HepG2 (cell line): ENCODE results near the gene WDR82. TPM values are rescaled to one million over a fixed set of nuclear protein-coding genes. Genes with fewer than 3 reads are reported as not detected.

ENCODE experiments used
- ARID2 ChIP-seq: sonication (generic); formaldehyde crosslinking; IDR thresholded peaks from 2 replicates; pipeline ENCODE4 v1.8.1; 2022; ENCODE audit warnings: mild to moderate bottlenecking, missing genetic modification reagents, borderline replicate concordance
- CHD2 ChIP-seq: IDR thresholded peaks from 2 replicates; pipeline ENCODE4 v1.6.1; 2011; ENCODE audit warnings: low read depth, low read length, improper control_type of control experiment
- HDAC2 ChIP-seq: sonication (generic); formaldehyde crosslinking; IDR thresholded peaks from 2 replicates; pipeline ENCODE4 v1.4.0; 2020; ENCODE audit warnings: missing genetic modification reagents
- JUND ChIP-seq: sonication (generic); formaldehyde crosslinking; IDR thresholded peaks from 2 replicates; pipeline ENCODE4 v1.8.0; 2022; ENCODE audit warnings: mild to moderate bottlenecking, missing genetic modification reagents
- KMT2A ChIP-seq: sonication (generic); formaldehyde crosslinking; IDR thresholded peaks from 2 replicates; pipeline ENCODE4 v1.4.0; 2020; ENCODE audit warnings: missing genetic modification reagents
- MEIS1 ChIP-seq: sonication (generic); formaldehyde crosslinking; IDR thresholded peaks from 2 replicates; pipeline ENCODE4 v1.9.0; 2021; ENCODE audit warnings: mild to moderate bottlenecking, missing genetic modification reagents, moderate library complexity, borderline replicate concordance
- NCOR1 ChIP-seq: fragments of 200-600 bp; sonication (generic); IDR thresholded peaks from 2 replicates; pipeline ENCODE4 v1.7.0; 2017; ENCODE audit warnings: antibody characterized with exemption, low read length, borderline replicate concordance
- PHF8 ChIP-seq: sonication (generic); formaldehyde crosslinking; IDR thresholded peaks from 2 replicates; pipeline ENCODE4 v1.5.0; 2020; ENCODE audit warnings: missing genetic modification reagents
- POLR2A ChIP-seq, 2 experiments: IDR thresholded peaks; 2 replicates each; pipeline ENCODE4 v1.6.1; 2011; ENCODE audit warnings: low read depth in 2 of 2, low read length in 2 of 2, mild to moderate bottlenecking in 1 of 2, moderate library complexity in 1 of 2; ENCODE audit not compliant: insufficient read depth in 1 of 2
- REXO4 ChIP-seq: sonication (generic); formaldehyde crosslinking; IDR thresholded peaks from 2 replicates; pipeline ENCODE4 v1.8.0; 2022; ENCODE audit warnings: missing genetic modification reagents, mild to moderate bottlenecking, borderline replicate concordance
- ZFP1 ChIP-seq: IDR thresholded peaks from 2 replicates; pipeline ENCODE4 v1.6.1; 2016
- ZFP82 ChIP-seq: sonication (generic); formaldehyde crosslinking; IDR thresholded peaks from 2 replicates; pipeline ENCODE4 v1.5.1; 2020; ENCODE audit warnings: mild to moderate bottlenecking, missing genetic modification reagents, borderline replicate concordance
- ZNF761 ChIP-seq: sonication (generic); formaldehyde crosslinking; conservative IDR thresholded peaks from 2 replicates; pipeline ENCODE4 v1.4.0; 2020; ENCODE audit warnings: mild to moderate bottlenecking, missing genetic modification reagents
- ZNF776 ChIP-seq: sonication (generic); formaldehyde crosslinking; IDR thresholded peaks from 2 replicates; pipeline ENCODE4 v1.4.0; 2020; ENCODE audit warnings: mild to moderate bottlenecking, missing genetic modification reagents
- polyA plus RNA-seq, 8 experiments: library from polyadenylated mRNA; depleted of rRNA in 3 of 8; stranded (reverse) in 7 of 8; unstranded in 1 of 8; fragments of >200 nt; fragmentation: Illumina TruSeq in 4 of 8; extraction: Trizol in 4 of 8; gene quantifications; 2 replicates each; pipeline versions ENCODE4 v1.2.1 to v1.2.3, GENCODE V29; 2011 to 2016; ENCODE audit warnings: low read depth in 4 of 8, missing spikeins in 1 of 8, mixed read lengths in 1 of 8; ENCODE audit not compliant: insufficient read depth in 1 of 8
- total RNA-seq, 5 experiments: library from RNA; depleted of rRNA; stranded (reverse); fragments of >200 nt; fragmentation: Illumina TruSeq; extraction: Trizol; gene quantifications; 2 replicates each; pipeline ENCODE4 v1.2.3, GENCODE V29; 2016; ENCODE audit warnings: low read depth in 1 of 5
- TF ChIP-seq, protein P1 (sequence below): sonication (generic); formaldehyde crosslinking; IDR thresholded peaks from 2 replicates; pipeline ENCODE4 v1.9.0; 2021; ENCODE audit warnings: missing genetic modification reagents, borderline replicate concordance
- TF ChIP-seq, protein P2 (sequence below): sonication (generic); formaldehyde crosslinking; IDR thresholded peaks from 2 replicates; pipeline ENCODE4 v1.4.0; 2020; ENCODE audit warnings: missing genetic modification reagents
- TF ChIP-seq, protein P3 (sequence below): sonication (generic); formaldehyde crosslinking; IDR thresholded peaks from 2 replicates; pipeline ENCODE4 v1.9.0; 2022; ENCODE audit warnings: missing genetic modification reagents, mild to moderate bottlenecking, borderline replicate concordance
- TF ChIP-seq, protein P4 (sequence below): sonication (generic); formaldehyde crosslinking; IDR thresholded peaks from 2 replicates; pipeline ENCODE4 v1.5.0; 2020; ENCODE audit warnings: missing genetic modification reagents, mild to moderate bottlenecking, borderline replicate concordance

The WDR82 gene
- total and polyA plus RNA-seq, 2 of the 13 experiments (the other 11 are each of a cell fraction or from before 2014, with no cell fraction given), result 39.1 to 59.5 TPM

DNA sequence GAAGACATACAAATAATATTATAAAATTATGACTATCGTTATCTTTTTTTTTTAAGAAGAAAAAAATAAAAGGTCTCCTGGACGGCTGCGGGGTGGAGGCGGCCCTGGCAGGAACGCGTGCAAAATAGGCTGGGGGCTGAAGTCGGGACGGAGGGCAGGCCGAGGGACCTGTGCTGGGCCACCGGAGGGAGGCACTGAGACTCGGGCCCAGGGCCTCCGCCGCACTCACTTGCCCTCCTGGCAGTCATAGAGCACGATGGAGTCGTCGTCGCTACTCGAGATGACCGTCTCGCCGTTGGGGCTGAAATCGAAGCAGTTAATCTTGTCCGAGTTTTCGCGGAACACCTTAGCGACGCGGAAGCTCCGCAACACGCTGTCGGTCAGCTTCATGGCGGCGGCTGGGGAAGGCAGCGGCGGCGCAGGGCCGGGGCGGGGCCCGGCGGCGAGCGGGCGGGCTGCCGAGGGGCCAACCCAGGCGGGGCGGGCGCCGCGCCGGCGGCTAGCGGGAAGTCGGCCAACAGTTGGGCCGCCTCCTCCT, 408 bp downstream of the WDR82 start (continued):
- TF ChIP-seq PHF8 (0 out of 2 replicates have a peak, but pooled peaks have one; percentile 64), ZFP82 (CRISPR knock-in tag) (peak; percentile 8; the same call in 1 of the 2 replicates), JUND (CRISPR knock-in tag) (peak; percentile 12; the same call in 1 of the 2 replicates), NCOR1 (peak; percentile 12; the same call in 1 of the 2 replicates), POLR2A (IDR thresholded peaks at IDR 0.05; ENCODE audit: insufficient read depth in 1 of 2, low read depth in 2 of 2, low read length in 2 of 2) (peak in 1 of 2 experiments; percentile 78; a peak in 2 of 4 replicates), HDAC2 (no peak), ARID2 (CRISPR knock-in tag) (no peak), CHD2 (no peak), ZNF761 (CRISPR knock-in tag) (peak; percentile 38; the same call in 1 of the 2 replicates), ZFP1 (CRISPR knock-in tag) (no peak), KMT2A (CRISPR knock-in tag) (0 out of 2 replicates have a peak, but pooled peaks have one; percentile 22), MEIS1 (peak; percentile 4; the same call in 1 of the 2 replicates), REXO4 (CRISPR knock-in tag) (no peak), ZNF776 (CRISPR knock-in tag) (0 out of 2 replicates have a peak, but pooled peaks have one; percentile 18)
- TF ChIP-seq, protein P1, sequence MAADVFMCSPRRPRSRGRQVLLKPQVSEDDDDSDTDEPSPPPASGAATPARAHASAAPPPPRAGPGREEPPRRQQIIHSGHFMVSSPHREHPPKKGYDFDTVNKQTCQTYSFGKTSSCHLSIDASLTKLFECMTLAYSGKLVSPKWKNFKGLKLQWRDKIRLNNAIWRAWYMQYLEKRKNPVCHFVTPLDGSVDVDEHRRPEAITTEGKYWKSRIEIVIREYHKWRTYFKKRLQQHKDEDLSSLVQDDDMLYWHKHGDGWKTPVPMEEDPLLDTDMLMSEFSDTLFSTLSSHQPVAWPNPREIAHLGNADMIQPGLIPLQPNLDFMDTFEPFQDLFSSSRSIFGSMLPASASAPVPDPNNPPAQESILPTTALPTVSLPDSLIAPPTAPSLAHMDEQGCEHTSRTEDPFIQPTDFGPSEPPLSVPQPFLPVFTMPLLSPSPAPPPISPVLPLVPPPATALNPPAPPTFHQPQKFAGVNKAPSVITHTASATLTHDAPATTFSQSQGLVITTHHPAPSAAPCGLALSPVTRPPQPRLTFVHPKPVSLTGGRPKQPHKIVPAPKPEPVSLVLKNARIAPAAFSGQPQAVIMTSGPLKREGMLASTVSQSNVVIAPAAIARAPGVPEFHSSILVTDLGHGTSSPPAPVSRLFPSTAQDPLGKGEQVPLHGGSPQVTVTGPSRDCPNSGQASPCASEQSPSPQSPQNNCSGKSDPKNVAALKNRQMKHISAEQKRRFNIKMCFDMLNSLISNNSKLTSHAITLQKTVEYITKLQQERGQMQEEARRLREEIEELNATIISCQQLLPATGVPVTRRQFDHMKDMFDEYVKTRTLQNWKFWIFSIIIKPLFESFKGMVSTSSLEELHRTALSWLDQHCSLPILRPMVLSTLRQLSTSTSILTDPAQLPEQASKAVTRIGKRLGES (CRISPR knock-in tag), result 0 out of 2 replicates have a peak, but pooled peaks have one; percentile 53
- TF ChIP-seq, protein P2, sequence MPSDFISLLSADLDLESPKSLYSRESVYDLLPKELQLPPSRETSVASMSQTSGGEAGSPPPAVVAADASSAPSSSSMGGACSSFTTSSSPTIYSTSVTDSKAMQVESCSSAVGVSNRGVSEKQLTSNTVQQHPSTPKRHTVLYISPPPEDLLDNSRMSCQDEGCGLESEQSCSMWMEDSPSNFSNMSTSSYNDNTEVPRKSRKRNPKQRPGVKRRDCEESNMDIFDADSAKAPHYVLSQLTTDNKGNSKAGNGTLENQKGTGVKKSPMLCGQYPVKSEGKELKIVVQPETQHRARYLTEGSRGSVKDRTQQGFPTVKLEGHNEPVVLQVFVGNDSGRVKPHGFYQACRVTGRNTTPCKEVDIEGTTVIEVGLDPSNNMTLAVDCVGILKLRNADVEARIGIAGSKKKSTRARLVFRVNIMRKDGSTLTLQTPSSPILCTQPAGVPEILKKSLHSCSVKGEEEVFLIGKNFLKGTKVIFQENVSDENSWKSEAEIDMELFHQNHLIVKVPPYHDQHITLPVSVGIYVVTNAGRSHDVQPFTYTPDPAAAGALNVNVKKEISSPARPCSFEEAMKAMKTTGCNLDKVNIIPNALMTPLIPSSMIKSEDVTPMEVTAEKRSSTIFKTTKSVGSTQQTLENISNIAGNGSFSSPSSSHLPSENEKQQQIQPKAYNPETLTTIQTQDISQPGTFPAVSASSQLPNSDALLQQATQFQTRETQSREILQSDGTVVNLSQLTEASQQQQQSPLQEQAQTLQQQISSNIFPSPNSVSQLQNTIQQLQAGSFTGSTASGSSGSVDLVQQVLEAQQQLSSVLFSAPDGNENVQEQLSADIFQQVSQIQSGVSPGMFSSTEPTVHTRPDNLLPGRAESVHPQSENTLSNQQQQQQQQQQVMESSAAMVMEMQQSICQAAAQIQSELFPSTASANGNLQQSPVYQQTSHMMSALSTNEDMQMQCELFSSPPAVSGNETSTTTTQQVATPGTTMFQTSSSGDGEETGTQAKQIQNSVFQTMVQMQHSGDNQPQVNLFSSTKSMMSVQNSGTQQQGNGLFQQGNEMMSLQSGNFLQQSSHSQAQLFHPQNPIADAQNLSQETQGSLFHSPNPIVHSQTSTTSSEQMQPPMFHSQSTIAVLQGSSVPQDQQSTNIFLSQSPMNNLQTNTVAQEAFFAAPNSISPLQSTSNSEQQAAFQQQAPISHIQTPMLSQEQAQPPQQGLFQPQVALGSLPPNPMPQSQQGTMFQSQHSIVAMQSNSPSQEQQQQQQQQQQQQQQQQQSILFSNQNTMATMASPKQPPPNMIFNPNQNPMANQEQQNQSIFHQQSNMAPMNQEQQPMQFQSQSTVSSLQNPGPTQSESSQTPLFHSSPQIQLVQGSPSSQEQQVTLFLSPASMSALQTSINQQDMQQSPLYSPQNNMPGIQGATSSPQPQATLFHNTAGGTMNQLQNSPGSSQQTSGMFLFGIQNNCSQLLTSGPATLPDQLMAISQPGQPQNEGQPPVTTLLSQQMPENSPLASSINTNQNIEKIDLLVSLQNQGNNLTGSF, result no peak
- TF ChIP-seq, protein P3, sequence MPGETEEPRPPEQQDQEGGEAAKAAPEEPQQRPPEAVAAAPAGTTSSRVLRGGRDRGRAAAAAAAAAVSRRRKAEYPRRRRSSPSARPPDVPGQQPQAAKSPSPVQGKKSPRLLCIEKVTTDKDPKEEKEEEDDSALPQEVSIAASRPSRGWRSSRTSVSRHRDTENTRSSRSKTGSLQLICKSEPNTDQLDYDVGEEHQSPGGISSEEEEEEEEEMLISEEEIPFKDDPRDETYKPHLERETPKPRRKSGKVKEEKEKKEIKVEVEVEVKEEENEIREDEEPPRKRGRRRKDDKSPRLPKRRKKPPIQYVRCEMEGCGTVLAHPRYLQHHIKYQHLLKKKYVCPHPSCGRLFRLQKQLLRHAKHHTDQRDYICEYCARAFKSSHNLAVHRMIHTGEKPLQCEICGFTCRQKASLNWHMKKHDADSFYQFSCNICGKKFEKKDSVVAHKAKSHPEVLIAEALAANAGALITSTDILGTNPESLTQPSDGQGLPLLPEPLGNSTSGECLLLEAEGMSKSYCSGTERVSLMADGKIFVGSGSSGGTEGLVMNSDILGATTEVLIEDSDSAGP (CRISPR knock-in tag), result peak; percentile 40; the same call in 1 of the 2 replicates
- TF ChIP-seq, protein P4, sequence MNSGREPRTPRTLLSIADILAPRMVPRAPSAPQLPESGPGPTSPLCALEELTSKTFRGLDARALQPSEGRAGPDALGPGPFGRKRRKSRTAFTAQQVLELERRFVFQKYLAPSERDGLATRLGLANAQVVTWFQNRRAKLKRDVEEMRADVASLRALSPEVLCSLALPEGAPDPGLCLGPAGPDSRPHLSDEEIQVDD (CRISPR knock-in tag), result no peak
